GM18511 (cell line): Measurements from ENCODE around the gene TRMT61A.
"Not testable (repeated sequence)": the region's sequence is repeated elsewhere in the genome, so short reads cannot be mapped to it uniquely, and the experiment has no call there.

ENCODE experiments used
- ATAC-seq: cut with Tn5 transposase; IDR thresholded peaks from one replicate; pipeline ENCODE4 v1.9.1; 2021; ENCODE audit warnings: mild to moderate bottlenecking, moderate library complexity; ENCODE audit not compliant: unreplicated experiment

TRMT61A gene

DNA sequence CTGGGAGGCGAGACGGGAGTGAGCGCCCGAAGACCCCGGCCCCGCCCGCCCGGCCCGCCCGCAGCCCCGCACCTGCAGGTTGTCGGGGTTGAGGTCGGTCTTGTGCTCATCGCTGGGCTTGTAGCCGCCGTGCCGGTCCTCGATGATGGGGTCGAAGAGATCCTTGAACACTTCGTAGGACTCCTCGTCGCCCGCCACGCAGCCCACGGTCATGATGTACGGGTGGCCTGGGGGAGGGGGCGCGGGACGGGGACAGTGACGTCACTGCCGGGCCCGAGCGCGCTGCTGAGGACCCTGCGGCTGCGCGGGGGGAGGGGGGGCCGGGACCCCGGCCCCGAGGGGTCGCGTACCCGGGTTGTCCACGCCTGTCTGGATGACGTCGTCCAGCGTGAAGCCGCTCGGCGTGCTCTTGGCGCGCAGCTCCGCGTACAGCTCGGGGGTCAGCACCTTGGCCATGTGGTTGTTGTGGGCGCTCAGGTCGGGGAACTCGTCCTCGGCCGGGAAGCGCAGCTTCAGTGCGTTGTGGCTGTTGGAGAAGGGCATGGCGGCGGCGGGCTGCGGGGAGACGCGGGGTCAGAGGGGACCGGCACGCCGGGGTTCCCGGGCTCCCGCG lies 6.9 kb upstream of the TRMT61A start:
- no peak for ATAC-seq

DNA sequence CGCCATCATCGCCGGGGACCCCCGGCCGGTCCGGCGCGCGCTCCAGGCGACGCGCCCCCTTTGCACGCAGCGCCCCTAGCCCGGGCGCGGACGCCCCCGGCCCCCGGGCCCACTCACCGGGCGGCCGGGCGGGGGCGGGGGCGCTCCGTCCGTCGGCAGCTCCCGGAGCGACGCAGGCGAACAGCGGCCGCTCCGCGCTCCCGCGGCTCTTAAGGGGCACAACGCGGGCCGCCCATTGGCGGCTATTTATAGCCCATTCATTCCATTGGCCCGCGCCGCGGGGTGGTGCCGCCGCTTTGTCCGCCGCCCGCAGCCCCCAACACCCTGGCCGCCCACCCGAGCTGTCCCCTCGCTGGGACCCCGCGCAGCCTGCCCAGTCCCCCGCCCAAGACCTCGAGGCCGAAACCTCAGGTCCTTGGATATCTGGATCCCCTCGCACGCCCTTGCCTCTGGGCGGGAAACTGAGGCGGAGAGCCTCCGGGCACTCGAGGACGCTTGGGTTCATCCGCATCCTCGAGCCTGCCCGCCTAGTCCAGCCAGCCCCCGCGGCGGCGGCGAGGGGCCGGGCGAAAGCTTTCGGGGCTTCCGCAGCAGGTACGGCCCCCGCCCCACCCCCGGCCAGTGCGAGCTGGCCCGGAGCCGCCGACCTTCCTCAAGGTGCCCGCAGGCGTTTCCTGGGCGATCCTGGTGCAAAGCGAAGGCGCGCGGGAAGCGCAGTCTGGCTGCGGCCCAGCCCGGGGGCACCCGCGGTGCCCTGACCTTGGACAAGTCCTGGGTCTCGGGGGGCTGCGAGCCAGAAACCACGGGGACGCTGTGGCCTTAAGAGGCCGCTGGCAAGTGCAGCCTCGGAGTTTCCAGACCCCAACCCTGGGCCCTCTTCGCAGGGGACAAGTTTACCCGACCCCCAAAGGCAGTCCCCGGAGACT lies 6.1 kb upstream of the TRMT61A start, which contains the start of gene CKB:
TSS of gene CKB (minus strand) at position 182 of the 926 bp plus-strand sequence. CDS start 337 bp downstream, outside the sequence.
- no peak for ATAC-seq

DNA sequence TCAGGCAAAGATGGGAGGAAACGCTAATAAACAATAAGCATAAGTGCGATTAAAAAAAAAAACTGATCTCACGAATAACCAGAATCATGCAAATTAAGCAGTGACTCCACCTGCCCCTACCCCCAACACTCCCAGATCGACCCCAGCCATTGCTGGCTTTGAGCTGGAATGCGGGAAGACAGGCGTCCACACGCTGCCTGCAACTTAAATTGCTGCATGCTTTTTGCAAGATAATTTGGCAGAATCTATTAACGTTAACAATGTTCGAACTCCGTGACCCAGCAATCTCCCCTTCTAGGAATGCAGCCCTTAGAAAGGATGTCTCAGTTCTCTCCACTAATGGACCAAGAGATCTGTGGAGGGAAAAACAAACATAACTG lies 5.4 kb upstream of the TRMT61A start:
- no peak for ATAC-seq

DNA sequence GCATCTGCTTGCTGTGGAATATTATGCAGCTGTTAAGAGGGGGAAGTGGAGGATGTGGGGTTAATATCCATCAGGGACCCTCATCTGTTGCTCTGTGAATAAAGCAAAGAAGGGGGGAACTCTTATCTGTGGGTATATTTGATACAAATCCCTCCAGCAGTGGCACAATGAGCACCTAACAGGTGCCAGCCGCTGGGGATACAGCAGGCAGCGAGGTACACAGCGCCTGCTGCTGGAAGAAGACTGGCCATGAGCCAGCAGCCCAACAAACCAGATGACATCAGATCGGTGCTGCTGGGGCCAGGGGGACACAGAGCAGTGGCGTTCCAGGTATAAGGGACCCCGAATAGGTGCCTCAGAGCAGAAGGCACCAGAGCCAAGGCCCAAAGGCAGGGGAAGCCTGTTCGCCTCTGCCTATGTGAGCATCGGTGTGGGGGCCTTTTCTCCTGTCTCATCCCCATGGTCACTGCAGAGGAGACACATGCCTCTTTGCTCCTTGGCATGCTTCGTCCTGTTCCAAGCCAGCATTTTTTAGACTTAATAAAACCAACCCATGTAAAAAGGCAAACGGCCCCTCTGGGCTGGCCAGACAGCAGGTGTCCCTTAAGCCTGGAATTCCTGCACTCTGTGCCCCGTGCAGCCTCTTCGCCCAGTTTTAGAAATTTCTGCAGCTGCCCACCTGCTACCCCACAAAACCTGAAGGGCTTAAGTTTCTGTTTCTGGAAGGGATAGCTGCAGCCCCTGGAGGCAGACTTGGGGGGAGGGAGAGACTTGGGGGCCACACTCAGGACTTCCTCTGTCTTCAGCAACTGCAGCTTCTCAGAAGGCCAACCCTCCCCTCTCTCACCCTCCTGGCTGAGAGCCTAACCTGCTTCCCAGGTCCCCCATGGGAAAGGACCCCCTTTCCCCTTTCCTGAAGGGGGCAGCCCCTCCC lies 4.7 kb upstream of the TRMT61A start:
- ATAC-seq = no peak

- ATAC-seq = not testable (repeated sequence)
Measured at GRCh38 chr14:103525430-103526246, 3.4 kb upstream of the TRMT61A start.

GRCh38 chr14:103526247-103526913 lies 2.6 kb upstream of the TRMT61A start:
- no peak for ATAC-seq

- ATAC-seq = no peak
Measured at GRCh38 chr14:103526914-103527248, 2.1 kb upstream of the TRMT61A start.

- ATAC-seq = peak; percentile 83
Measured at GRCh38 chr14:103527408-103528145, 1.4 kb upstream of the TRMT61A start.

- ATAC-seq = no peak
Measured at GRCh38 chr14:103528146-103528586, 830 bp upstream of the TRMT61A start.

GRCh38 chr14:103529383-103530365 lies 678 bp downstream of the TRMT61A start:
- no peak for ATAC-seq

GRCh38 chr14:103530390-103530789 lies 1.4 kb downstream of the TRMT61A start:
- ATAC-seq = no peak

DNA sequence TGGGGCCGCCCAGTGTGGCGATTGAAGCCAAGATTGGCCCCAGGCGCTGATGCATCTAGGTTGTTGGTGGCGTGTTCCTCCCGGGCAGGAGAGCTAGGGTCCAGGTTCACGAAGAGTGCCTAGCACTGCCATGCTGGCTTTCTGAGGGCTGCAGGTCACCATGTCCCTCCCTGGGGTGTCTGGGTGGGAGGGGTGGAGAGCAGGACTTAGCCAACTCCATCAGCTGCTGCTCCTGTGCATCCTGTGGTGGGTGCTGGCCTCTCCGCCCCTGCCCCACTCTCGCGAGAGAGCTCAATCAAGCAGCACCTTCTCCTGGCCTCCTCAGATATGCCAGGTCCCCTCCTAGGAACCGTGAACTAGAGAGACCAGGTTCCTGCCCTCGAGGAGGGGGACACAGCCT lies 1.8 kb downstream of the TRMT61A start:
- ATAC-seq = no peak

- ATAC-seq = no peak
Measured at GRCh38 chr14:103531421-103532215, 2.6 kb downstream of the TRMT61A start.

- ATAC-seq = no peak
Measured at GRCh38 chr14:103532216-103533136, 3.5 kb downstream of the TRMT61A start.

DNA sequence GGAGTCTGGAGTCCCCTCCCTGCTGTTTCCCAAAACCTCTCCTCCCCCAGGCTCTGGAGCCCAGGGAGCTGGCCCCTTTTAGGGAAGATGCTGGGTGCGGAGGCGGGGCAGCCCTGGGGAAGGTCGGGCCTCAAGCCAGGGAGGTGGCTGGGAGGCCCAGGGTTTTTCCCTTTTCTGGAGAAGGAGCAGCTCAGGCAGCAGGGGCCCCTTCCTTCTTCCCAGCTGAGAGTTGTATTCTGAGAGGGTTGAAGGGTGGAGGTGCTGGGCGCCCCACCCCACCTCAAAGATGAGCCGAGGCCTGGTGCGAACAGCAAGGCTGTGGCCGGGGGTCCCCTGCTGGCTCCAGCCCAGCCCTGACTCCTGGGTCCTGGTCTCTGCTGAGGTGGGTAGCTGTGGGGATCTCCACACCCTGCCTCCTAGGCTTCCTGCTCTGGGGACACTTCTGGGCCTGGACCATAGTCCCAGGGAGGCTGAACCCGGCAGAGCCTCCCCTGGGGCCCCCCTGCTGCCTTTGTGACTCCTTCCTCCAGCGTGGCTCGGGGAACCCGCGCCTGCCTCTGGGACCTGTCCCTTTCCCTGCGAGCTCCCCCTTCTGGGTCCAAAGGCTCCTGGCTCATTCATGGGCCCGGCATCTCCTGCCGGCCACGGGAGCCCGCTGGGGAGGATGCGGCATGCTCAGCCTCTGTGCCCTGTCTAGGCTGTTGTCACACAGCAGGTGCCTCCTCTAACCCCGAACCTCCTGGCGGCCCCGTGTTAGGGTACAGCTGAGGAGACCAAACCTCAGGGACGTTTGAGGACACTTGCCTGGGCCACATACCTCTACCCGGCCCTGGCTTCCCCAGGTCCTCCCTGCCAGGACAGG lies 4.4 kb downstream of the TRMT61A start:
- ATAC-seq = no peak
